Muscle layer of colon (tissue), 2 donors: Measurements from ENCODE around the gene GPR139.

Source experiments
- H3K27ac ChIP-seq: one replicate; pipeline ENCODE4 v1.7.0; 2013; ENCODE audit warnings: low read depth, mild to moderate bottlenecking, low read length, moderate library complexity
- H3K27me3 ChIP-seq, 2 donors: one replicate each; pipeline ENCODE4 v1.7.0; 2013; ENCODE audit warnings: low read length in 2 of 2, mild to moderate bottlenecking in 2 of 2; ENCODE audit not compliant: insufficient read depth in 2 of 2, control insufficient read depth in 1 of 2
- H3K36me3 ChIP-seq: one replicate; pipeline ENCODE4 v1.7.0; 2013; ENCODE audit warnings: mild to moderate bottlenecking, low read length; ENCODE audit not compliant: insufficient read depth
- H3K4me1 ChIP-seq: one replicate; pipeline ENCODE4 v1.7.0; 2013; ENCODE audit warnings: mild to moderate bottlenecking, low read length; ENCODE audit not compliant: insufficient read depth
- H3K4me3 ChIP-seq, 2 donors: one replicate each; pipeline ENCODE4 v1.7.0; 2013; ENCODE audit warnings: low read length in 2 of 2, low read depth in 1 of 2, mild to moderate bottlenecking in 1 of 2, moderate library complexity in 1 of 2
- H3K9ac ChIP-seq: one replicate; pipeline ENCODE4 v1.7.0; 2013; ENCODE audit warnings: low read length
- H3K9me3 ChIP-seq: one replicate; pipeline ENCODE4 v1.7.0; 2013; ENCODE audit warnings: mild to moderate bottlenecking, low read length
- donor health status: abdominal sarcoma.
- donor health status: Adenocarcinoma of cecum.

The GPR139 gene

DNA sequence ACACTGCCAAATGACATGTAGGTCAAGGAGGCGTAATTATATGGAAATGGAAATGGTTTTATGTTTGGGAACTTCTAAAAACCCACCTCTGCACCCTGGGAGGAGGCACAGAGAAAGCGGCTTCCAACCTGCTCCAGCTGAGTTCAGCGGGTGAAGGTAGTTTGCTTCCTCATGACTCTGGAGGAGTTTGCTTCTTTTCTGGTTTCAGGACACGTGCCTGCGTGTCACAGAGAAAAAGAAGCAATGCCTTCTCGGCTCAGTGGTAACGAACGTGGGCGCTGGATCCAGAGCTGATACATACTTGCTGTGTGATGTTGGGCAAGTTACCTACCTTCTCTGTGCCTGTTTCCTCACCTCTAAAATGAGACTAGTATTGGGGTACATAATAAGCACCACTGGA lies 22.1 kb downstream of the GPR139 start:
- Histone ChIP-seq H3K4me1 (no peaks in the 10 kb centered on the region), H3K9ac (no peak overlapping the region), H3K27ac (no peak overlapping the region), H3K36me3 (no peaks in the 10 kb centered on the region), H3K4me3 (no peak overlapping the region), H3K9me3 (no peaks in the 10 kb centered on the region), H3K27me3 (no peaks in the 10 kb centered on the region)

DNA sequence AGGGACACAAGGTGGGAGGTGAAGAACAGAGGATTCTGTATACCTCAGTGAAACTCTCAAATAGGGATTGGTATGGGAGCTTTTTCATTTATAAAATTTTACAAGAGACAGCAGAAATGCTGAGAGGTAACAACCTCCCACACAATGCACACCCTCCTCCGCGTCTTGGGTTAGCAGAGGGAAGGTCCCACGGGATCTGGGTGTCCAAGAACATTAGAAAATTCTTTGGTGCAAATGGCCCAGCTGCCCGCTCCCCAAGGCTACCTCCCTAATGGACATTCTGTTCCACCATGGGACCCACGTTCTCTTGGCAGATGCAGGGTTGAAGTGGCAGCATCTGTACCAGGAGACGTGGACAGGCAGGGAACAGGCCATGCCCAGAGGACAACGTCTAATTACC lies 22.5 kb downstream of the GPR139 start:
- Histone ChIP-seq H3K9ac (no peak overlapping the region), H3K27me3 (no peaks in the 10 kb centered on the region), H3K4me3 (no peak overlapping the region), H3K4me1 (no peaks in the 10 kb centered on the region), H3K27ac (no peak overlapping the region), H3K36me3 (no peaks in the 10 kb centered on the region), H3K9me3 (no peaks in the 10 kb centered on the region)

DNA sequence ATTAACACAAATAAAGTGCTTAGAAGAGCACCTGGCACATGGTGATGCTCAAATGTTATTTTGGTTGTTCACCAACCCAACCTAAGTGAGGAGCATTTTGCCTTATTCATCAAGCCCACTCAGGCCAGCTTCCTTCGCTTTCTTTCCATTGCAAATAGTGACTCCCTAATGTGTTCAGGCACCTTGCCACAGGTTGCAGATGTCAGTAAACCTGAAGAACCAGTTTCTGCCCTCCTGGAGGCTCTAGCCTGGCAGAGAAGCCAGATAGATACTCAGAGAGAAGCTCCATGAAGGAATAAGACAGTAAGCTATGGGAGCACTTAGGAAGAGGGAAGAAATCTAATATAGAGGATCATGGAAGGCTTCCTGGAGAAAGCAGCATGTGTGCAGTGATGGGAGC lies 23.9 kb downstream of the GPR139 start:
- no peak overlapping the region for H3K4me3 ChIP-seq

DNA sequence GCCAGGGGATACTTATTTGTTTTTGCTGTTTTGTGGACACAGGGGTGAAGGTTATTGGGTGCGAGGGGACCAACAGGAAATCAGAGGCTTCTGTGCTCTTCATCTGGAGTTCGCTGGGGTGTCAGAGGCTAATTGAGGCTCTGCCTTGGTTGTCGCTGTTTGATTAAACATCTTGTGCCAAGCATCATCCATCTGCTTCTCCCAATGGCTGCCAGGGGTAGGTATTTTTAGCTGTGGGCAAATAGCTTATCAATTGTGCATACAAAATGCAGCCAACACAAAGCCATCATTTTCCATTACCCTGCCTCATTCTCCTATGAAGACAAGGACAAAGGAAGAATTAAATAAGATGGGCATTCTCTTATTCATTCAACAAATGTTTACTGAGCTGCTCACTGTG lies 27.8 kb downstream of the GPR139 start:
- Histone ChIP-seq H3K4me3 (no peak overlapping the region), H3K27me3 (no peaks in the 10 kb centered on the region), H3K9me3 (no peaks in the 10 kb centered on the region), H3K36me3 (no peaks in the 10 kb centered on the region), H3K9ac (no peak overlapping the region), H3K4me1 (no peaks in the 10 kb centered on the region), H3K27ac (no peak overlapping the region)

More for the DNA sequence above, 23.9 kb downstream of the GPR139 start:
- no peak overlapping the region for H3K27ac ChIP-seq
- H3K9ac ChIP-seq: no peak overlapping the region
- no peaks in the 10 kb centered on the region for H3K36me3 ChIP-seq
- no peaks in the 10 kb centered on the region for H3K4me1 ChIP-seq
- H3K27me3 ChIP-seq: no peaks in the 10 kb centered on the region
- H3K9me3 ChIP-seq: no peaks in the 10 kb centered on the region

DNA sequence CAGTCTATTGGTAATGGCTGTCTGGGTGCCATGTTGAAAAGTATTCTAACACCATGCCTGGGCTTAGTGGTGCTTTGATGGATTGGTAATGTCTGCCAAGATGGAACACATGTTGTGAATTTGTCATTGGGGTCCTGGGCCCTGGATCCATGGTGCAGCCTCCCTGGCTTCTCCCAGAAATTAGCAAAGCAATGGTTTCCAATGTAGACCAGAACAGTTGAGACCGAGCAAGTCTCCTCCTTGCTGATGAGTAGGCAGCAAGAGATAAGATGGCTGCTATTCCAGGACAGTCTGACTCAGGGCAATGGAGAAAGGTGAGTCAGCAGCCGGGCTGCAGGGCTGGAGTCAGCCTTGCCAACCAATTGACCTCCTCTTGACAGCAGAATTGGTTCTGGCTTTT lies 30.8 kb downstream of the GPR139 start:
- H3K36me3 ChIP-seq: no peaks in the 10 kb centered on the region
- H3K4me1 ChIP-seq: no peaks in the 10 kb centered on the region
- no peak overlapping the region for H3K27ac ChIP-seq
- no peaks in the 10 kb centered on the region for H3K27me3 ChIP-seq
- no peak overlapping the region for H3K4me3 ChIP-seq
- H3K9ac ChIP-seq: no peak overlapping the region
- no peaks in the 10 kb centered on the region for H3K9me3 ChIP-seq

DNA sequence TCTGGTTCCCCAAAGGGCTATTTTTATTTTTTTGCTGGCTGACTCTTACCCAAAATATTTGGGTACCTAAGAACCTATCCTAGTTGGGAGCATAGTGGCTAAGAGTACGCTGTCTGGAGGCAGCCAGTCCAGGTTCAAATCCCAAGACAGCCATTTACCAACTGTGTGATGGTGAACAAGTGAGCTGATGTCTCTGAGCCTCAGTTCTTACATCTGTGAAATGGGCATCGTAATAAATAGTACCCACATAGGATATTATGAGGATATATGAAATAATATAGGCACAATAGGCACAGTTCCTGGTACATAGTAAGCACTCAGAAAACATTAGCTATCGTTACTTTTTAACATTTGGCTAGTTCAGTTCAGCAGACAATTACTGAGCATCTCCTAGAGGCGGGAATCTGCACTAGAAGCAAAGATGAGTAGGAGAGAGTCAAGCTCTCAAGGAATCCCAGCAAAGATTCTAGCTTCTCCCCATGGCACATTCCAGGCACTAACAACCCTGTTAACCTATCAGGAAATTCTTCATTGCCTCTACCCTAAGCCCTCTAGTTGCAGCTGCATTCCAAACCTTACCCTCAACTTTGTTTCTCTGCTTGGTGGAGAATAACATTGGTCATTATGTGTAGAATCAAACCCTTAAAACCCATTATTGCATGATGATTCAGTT lies 31.6 kb downstream of the GPR139 start:
- Histone ChIP-seq H3K9ac (no peak overlapping the region), H3K36me3 (no peaks in the 10 kb centered on the region), H3K4me3 (no peak overlapping the region), H3K27ac (no peak overlapping the region), H3K27me3 (no peaks in the 10 kb centered on the region), H3K4me1 (no peaks in the 10 kb centered on the region), H3K9me3 (no peaks in the 10 kb centered on the region)

DNA sequence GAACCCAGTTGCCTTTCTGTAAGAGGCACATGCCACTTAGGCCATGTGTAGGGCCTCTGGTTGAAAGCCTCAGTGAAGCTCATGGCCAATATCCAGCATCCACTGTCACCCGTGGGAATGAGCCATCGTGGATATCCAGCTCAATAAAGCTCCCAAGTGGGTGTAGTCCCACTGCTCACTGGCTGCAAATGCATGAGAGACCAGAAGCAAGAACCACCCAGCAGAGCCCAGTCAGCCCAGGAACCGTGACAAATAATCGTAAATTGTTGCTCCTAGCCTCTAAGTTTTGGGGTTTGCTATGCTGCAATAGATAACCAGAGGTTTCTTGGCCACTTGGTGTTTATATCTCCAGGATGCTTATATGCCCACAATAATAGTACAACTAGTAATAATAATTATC lies 33.7 kb downstream of the GPR139 start:
- Histone ChIP-seq H3K9ac (no peak overlapping the region), H3K9me3 (no peaks in the 10 kb centered on the region), H3K4me1 (no peaks in the 10 kb centered on the region), H3K27me3 (no peaks in the 10 kb centered on the region), H3K36me3 (no peaks in the 10 kb centered on the region), H3K27ac (no peak overlapping the region), H3K4me3 (no peak overlapping the region)

DNA sequence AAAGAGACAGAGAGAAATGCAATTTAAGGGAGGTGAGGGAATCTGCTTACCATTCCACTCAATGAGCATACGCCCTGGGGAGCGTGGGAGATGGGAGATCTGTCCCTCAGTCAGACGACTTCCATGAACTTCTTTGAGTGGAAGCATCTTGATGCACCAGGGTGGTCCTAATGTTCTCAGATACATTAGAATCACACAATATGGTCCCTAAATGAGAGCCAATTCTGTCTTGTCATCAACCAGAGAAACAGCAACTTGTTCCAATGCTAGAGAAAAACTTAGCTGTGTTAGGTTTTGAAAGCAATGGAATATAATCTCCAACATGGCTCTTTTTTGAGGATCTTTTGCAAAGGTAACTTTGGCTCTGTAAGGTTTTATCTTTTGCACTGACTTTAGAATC lies 44.1 kb downstream of the GPR139 start:
- no peaks in the 10 kb centered on the region for H3K36me3 ChIP-seq
- no peaks in the 10 kb centered on the region for H3K4me1 ChIP-seq
- H3K27me3 ChIP-seq: no peaks in the 10 kb centered on the region
- H3K9ac ChIP-seq: no peak overlapping the region
- H3K27ac ChIP-seq: no peak overlapping the region
- no peak overlapping the region for H3K4me3 ChIP-seq
- no peaks in the 10 kb centered on the region for H3K9me3 ChIP-seq

DNA sequence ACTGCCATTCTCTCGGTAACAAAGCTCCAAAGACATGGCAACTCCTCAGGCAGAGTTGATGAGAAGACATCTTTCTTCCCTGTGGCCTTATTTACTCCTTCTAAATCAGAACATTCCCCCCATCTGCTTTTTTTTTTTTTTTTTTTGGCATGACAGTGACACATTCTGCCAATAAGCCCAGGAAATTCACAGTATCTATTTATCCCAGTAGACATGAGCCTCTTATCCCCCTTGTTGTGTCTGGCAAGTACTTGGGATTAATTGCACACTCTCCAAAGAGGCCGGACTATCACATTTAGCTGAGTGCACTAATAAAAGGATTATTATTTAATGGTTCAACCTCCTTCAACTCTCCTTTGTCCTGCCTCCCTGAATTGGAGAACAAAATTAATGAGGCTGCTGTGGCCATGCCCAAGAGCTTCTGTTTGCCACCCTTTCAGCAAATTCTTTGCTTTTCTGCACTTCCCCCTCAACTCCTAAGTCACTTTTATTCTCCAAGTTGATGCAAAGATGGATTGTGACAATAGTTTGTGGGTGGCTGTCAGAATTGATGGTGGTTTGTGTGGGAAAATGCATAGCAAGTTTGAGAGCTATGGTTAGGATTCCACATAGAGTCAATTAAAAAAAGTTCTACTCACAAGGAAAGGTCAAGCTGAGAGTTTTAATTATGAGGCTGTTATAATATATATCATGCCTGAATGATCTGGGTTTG lies 47.2 kb downstream of the GPR139 start:
- H3K4me3 ChIP-seq: no peak overlapping the region
- no peaks in the 10 kb centered on the region for H3K36me3 ChIP-seq
- no peaks in the 10 kb centered on the region for H3K4me1 ChIP-seq
- no peaks in the 10 kb centered on the region for H3K9me3 ChIP-seq
- no peaks in the 10 kb centered on the region for H3K27me3 ChIP-seq
- no peak overlapping the region for H3K9ac ChIP-seq
- no peak overlapping the region for H3K27ac ChIP-seq

DNA sequence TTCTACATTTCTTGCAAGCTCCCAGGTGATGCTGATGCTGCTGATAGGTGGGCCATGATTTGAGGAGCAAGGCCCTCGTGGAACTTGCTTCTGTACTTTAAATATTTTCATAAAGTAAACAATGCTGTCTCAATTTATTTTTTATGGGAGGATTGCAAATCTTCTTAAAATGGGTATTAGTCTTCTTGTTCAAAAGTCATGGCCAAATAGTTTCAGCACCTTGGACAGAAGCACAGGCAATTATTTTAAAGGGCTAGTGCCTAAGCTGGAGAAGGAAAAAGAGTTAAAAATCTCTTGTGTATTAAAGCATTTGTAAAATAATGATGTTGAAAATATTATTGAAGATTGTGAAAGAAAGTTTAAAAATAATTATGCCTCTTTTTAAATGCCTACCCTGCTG lies 50.5 kb downstream of the GPR139 start:
- H3K4me1 ChIP-seq: no peaks in the 10 kb centered on the region
- H3K4me3 ChIP-seq: no peak overlapping the region
- no peaks in the 10 kb centered on the region for H3K9me3 ChIP-seq
- H3K27ac ChIP-seq: no peak overlapping the region
- H3K36me3 ChIP-seq: no peaks in the 10 kb centered on the region
- H3K9ac ChIP-seq: no peak overlapping the region
- H3K27me3 ChIP-seq: no peaks in the 10 kb centered on the region

DNA sequence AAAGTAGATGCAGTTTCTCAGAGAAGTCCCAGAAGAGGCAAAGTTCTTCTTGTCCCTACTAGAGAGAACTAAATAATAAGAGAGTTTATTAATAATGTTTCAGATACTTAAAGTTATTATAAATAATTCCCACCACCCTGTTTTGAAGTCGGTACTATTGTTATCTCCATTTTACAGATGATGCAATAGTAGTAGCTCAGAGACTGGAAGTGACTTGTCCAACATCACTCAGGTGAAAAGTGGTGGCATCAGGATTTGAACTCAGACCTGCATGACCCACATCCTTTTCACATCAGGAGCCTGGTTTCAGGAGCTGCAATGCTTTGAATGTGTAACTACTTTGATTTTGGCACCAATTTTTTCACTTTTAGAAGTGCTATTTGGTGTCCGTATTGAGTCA lies 52.7 kb downstream of the GPR139 start:
- H3K27ac ChIP-seq: no peak overlapping the region
- no peaks in the 10 kb centered on the region for H3K9me3 ChIP-seq
- no peaks in the 10 kb centered on the region for H3K4me1 ChIP-seq
- no peak overlapping the region for H3K4me3 ChIP-seq
- H3K27me3 ChIP-seq: no peaks in the 10 kb centered on the region
- H3K9ac ChIP-seq: no peak overlapping the region
- H3K36me3 ChIP-seq: no peaks in the 10 kb centered on the region

DNA sequence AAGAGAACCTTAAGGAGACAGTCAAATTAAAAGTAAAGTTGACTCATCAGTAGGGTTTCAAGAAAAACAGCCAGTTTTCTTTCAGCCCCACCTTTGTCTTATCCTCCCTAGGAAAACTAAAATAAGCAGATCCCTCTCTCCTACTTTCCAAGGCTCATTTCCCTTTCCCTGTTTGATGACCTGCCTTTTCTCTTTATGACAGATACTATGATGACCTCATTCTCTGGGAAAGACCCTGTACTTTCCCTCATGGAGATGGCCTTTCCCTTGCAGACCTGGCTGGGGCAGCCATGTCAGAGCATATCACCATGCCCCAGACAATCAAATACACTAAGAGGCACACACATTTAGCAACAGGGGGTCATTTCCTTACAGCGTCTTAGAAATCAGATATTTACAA lies 53.6 kb downstream of the GPR139 start:
- H3K4me1 ChIP-seq: no peaks in the 10 kb centered on the region
- H3K27ac ChIP-seq: no peak overlapping the region
- no peaks in the 10 kb centered on the region for H3K9me3 ChIP-seq
- no peak overlapping the region for H3K4me3 ChIP-seq
- no peaks in the 10 kb centered on the region for H3K36me3 ChIP-seq
- H3K9ac ChIP-seq: no peak overlapping the region
- no peaks in the 10 kb centered on the region for H3K27me3 ChIP-seq
